ENCODE results near the gene ZNF212.
A peak's percentile ranks its signal among the peaks of the same experiment; 100 is the strongest.

Gene ZNF212

DNA sequence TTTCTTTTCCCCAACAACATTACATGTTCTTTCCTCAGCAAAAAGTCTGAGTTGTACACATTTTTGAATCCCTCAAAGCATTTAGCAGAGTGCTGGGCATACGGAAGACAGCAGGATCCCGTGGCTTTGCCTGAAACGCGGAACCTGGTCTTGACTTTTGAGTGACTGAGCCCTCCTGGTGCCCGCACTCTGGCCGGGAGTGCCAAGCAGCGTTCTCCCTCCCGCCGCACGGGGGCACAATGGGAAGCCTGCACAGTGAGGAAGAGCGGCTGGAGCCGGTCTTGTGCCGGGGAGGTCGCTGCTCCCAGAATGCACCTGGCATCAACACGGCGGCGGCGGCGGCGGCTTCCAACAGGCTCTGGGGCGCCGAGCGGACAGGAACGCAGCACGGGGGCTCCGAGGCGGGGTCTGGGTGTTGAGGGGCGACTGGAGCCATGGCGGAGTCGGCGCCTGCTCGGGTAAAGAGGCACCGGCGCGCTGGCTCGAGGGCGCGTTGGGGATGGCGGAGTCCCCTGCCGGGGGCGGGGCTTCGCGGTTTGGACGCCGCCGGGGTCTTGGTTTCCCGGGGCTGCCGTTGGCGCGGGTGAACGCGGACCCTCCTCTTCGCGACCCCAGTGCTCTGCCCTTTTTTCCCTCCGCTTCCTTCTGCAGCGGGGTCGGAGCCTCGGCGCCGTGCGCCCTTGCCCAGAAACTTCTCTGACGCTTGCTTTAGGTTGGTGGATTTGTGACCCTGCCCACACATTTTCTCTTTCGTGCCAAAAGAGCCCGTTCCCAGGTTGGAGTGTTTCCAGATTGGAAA lies at the start of gene ZNF212:
ZNF212 (plus strand) TSS at position 307 of the 799 bp plus-strand sequence; CDS start at position 435, 128 bp downstream.
- peak; percentile 98 for DNase-seq (ENCODE audit: low spot score)

GRCh38 chr7:149191851-149192250 lies 47.6 kb upstream of the ZNF212 start:
- no peak for DNase-seq (ENCODE audit: low spot score)

DNA sequence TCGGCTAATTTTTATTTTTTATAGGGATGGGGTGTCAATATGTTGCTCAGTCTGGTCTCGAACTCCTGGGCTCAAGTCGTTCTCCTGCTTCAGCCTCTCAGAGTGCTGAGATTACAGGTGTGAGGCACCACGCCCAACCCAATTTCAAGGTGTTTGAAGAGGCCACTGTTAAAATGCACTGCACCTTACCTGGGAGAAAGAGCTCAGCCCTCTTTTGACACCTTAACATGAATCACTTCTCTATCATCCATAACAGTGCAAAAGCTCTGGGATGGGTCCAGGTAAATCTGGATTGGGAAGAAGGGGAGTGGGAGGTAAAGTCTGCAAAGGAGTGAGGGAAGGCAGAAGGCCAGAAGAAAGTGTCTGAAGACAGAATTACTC lies 44.7 kb upstream of the ZNF212 start:
- DNase-seq (ENCODE audit: low spot score): no peak

DNA sequence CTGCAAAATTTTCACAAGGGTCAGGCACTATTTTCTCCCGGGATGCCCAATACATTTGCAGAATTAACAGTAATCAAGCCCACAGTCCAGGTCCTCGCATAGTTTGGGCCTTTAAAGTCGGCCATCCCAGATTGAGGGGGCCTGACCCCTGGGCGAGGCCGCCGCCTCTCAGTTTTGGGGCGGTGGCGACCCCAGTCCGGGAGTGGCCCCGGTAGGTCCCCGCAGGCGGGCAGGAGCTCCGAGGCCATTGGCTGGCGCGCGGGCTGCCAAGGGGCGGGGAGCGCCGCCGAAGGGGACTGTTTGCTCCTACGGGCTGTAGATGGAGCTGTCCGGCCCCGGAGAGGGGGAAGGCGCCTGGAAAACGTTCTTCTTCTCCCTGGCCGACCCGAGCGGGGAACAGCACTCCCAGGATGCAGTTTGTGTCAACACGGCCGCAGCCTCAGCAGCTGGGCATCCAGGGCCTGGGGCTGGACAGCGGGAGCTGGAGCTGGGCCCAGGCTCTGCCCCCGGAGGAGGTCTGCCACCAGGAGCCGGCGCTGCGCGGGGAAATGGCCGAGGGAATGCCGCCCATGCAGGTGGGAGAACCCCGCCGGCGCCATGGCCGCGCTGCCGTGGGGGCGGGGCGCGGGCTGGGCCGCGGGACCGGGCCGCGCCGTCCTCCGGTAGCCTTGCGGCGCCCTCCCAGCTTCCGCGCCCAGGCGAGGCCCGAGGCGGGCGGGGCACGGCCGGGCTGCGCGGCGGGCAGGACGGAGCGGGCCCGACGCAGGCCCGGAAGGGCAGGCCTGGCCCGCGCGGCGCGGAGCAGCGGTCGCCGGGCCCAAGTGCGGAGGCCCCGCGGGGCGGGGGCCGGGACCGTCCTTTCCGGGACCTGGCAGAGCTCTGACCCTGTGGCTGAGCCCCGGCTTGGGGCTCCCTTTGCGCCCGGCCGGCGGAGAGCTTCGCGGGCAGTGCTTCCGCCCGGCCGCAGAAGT lies 44.0 kb upstream of the ZNF212 start, which contains the start of gene ZNF282:
ZNF282 (plus strand) TSS at position 367 of the 971 bp plus-strand sequence; CDS start at position 411, 44 bp downstream.
- peak; percentile 98 for DNase-seq (ENCODE audit: low spot score)

- peak; percentile 19 for DNase-seq (ENCODE audit: low spot score)
These were observed 43.2 kb upstream of the ZNF212 start for GRCh38 chr7:149196151-149196704.

GRCh38 chr7:149196705-149197171 lies 42.7 kb upstream of the ZNF212 start:
- DNase-seq (ENCODE audit: low spot score): peak; percentile 62

DNA sequence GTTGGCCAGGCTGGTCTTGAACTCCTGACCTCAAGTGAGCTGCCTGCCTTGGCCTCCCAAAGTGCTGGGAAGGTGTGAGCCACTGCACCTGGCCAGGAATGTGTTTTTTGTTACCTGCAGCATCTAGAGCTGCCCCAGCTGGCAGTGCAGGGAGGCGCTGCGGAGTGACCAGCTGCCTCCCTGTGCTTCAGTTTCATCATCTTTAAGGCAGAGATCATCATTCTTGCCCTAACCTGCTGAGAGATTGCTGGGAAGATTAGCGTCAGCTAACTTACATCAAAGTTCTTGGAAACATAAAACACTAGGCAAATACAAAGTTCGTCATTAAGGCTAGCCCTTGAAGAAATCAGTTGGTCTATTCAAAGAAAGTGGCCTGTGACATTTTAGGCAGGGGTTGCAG lies 41.8 kb upstream of the ZNF212 start:
- no peak for DNase-seq (ENCODE audit: low spot score)

DNA sequence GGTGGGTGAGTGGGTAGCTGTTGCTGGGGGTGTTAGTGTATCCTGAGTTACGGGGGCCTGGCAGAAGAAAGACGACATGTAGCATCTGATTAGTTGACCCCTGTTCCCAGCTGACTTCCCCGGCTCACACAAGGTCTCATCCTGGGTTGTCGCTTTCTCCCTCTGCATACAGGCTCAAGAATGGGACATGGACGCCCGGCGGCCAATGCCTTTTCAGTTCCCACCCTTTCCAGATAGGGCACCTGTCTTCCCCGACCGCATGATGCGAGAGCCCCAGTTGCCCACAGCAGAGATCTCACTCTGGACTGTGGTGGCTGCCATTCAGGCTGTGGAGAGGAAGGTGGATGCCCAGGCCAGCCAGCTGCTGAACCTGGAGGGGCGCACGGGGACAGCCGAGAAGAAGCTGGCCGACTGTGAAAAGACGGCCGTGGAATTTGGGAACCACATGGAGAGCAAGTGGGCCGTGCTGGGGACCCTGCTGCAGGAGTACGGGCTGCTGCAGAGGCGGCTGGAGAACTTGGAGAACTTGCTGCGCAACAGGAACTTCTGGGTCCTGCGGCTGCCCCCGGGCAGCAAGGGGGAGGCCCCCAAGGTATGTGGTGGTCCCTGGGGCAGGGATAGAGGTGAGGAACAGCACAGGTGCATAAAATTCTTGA lies 41.2 kb upstream of the ZNF212 start:
- no peak for DNase-seq (ENCODE audit: low spot score)

DNA sequence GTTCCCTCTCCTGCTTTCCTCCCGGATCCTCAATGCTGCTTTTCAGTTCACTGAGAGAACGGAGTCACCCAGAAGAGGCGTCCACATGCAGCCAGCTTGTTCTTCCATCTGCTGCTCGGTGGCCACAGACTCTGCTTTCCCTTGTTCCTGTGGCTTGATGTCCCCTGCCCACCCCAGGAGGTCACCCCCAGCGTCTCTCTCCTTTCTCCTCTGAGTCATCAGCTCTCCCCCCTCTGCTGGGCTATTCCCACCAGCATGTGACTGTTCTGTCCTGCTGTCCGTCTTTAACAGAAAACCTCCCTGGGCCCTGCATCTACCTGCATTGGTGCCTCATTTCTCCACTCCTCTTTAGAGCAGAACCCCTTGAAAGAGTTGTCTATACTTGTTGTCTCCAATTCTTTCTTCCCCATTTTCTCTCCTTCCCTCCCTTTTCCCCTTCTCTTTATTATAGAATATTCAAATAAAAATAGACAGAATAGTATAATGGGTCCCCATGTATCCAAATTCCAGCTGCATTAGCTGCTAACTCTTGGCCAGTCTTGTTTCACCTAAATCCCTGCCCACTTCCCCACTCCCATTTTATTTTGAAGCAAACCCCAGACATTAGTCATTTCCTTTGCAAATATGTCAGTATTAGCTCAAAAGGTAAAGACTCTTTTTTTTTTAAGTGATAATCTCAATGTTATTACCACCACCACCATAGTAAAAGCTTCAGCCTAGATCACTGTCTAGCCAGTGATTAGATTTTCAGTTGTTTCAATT lies 40.0 kb upstream of the ZNF212 start:
- no peak for DNase-seq (ENCODE audit: low spot score)

- no peak for DNase-seq (ENCODE audit: low spot score)
These were observed 36.6 kb upstream of the ZNF212 start for GRCh38 chr7:149202831-149203231.

- DNase-seq (ENCODE audit: low spot score): no peak
These were observed 33.6 kb upstream of the ZNF212 start for GRCh38 chr7:149205690-149206381.

- DNase-seq (ENCODE audit: low spot score): no peak
These were observed 32.0 kb upstream of the ZNF212 start for GRCh38 chr7:149207324-149208035.

DNA sequence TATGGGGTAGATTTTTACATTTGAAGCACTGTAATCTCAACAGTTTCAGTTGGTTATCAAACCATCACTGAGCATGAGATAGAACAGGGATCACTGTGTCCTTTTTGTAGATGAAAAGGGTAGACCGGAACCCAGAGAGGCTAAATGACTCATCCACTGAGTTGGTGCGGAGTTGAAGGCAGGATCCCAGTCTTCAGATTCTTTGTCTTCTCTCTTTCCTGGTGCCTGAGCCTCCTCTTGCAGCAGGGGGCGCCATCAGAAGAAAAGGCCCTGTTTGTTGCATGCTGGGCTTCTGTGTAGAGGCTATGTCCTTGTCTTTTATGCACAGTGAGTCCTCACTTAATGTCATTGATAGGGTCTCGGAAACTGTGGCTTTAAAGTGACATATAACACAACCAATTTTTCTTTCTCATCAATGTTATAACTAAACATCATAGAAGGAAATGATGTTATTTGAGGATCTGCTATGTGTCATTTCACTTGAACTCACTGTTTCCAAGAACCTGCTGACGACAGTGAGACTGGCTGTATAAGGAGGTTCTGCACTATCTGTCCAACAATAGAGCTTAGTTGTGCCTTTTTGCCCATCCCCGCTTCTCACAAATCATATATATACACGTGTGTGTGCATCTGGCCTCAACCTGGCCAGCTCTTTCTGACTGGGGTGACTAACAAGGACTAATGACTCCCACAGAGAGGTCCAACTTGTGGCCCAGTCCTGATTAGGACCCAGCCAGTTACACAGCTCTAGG lies 29.8 kb upstream of the ZNF212 start:
- peak; percentile 68 for DNase-seq (ENCODE audit: low spot score)

GRCh38 chr7:149210551-149210950 lies 28.9 kb upstream of the ZNF212 start:
- DNase-seq (ENCODE audit: low spot score): no peak

- DNase-seq (ENCODE audit: low spot score): no peak
These were observed 25.3 kb upstream of the ZNF212 start for GRCh38 chr7:149214020-149214720.

- no peak for DNase-seq (ENCODE audit: low spot score)
These were observed 23.0 kb upstream of the ZNF212 start for GRCh38 chr7:149216402-149216801.

- DNase-seq (ENCODE audit: low spot score): no peak
These were observed 21.9 kb upstream of the ZNF212 start for GRCh38 chr7:149217570-149217969.
